Measurements from ENCODE around the gene S100A14. TPM values are rescaled to one million over a fixed set of nuclear protein-coding genes. Genes with fewer than 3 reads are reported as not detected.

The S100A14 gene
- polyA plus RNA-seq, 4 donors = 17.8 to 28.6 (median 20.7) TPM

GRCh38 chr1:153617663-153618062, 1.5 kb upstream of the S100A14 start:
- DNase-seq (ENCODE audit: low read depth in 4 of 4, low spot score in 3 of 4) = no peak

GRCh38 chr1:153616917-153617311, 789 bp upstream of the S100A14 start:
- DNase-seq (ENCODE audit: low read depth in 4 of 4, low spot score in 3 of 4) = no peak

DNA sequence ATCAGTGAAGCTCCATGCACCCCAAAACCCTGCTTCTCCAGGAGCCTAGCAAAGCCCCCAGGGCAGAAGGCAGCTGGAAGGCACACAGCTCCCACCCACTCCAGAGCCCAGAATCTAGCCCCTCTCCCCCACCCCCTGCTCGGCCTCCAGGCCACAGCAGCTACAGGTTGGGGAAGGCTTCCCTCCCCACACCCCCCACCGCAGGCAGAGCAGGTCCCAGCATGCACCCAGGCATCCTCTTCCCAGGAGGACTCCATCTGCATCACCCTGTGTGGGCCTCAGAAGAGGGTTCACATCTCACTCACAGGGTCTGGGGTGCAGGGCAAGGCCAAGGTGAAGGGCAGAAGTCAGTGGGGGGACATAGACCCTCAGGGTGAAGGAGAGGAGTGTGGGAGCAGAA, 719 bp downstream of the S100A14 start:
- no peak for DNase-seq (ENCODE audit: low read depth in 4 of 4, low spot score in 3 of 4)

- DNase-seq (ENCODE audit: low read depth in 4 of 4, low spot score in 3 of 4) = no peak
These were observed 1.2 kb downstream of the S100A14 start for GRCh38 chr1:153614906-153615305.

DNA sequence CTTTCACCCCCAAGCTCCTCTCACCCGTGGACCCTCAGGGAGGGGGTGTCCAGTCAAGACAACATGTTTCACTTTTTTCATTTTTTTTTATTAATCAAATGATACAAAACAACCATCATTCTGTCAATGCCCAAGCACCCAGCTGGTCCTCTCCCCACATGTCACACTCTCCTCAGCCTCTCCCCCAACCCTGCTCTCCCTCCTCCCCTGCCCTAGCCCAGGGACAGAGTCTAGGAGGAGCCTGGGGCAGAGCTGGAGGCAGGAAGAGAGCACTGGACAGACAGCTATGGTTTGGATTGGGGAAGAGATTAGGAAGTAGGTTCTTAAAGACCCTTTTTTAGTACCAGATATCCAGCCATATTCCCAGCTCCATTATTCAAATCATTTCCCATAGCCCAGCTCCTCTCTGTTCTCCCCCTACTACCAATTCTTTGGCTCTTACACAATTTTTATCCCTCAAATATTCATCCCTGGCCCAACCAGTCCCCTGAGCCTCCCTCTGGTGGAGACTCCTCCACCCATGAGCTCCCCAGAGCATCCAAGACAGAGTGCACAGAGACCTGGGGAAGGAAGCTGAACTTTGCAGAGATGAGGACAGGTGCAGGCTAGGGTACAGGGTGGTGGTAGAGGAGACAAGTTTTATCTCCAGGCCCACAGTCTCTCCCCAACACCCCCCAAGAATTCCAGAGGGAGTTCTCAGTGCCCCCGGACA, 1.8 kb downstream of the S100A14 start:
- no peak for DNase-seq (ENCODE audit: low read depth in 4 of 4, low spot score in 3 of 4)

DNA sequence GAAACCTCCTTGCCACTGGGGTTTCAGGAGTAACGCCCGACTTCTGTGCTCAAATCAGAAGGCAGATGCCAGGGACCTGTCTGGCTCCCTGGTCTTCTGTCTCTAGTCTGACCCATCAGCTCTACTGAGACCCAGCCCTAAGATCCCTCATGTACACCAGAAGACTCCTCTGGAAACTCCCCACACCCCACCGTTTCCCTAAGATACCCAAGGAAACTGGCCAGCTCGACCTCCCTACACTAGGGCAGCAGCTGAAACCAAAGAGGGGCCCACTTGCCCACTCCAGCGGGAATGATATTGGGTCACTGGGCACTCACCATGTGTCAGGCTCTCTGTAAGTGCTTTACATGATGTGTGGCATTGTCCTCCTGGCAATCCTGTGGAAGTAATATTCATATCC, 2.7 kb downstream of the S100A14 start:
- DNase-seq (ENCODE audit: low read depth in 4 of 4, low spot score in 3 of 4) = no peak

GRCh38 chr1:153612755-153613331, 3.3 kb downstream of the S100A14 start, which contains the start of gene S100A16:
TSS of gene S100A16 (minus strand) at chr1:153613137. CDS start at chr1:153608151, 4,986 bp downstream.
- no peak for DNase-seq (ENCODE audit: low read depth in 4 of 4, low spot score in 3 of 4)

GRCh38 chr1:153612111-153612754, 3.9 kb downstream of the S100A14 start:
- no peak for DNase-seq (ENCODE audit: low read depth in 4 of 4, low spot score in 3 of 4)

DNA sequence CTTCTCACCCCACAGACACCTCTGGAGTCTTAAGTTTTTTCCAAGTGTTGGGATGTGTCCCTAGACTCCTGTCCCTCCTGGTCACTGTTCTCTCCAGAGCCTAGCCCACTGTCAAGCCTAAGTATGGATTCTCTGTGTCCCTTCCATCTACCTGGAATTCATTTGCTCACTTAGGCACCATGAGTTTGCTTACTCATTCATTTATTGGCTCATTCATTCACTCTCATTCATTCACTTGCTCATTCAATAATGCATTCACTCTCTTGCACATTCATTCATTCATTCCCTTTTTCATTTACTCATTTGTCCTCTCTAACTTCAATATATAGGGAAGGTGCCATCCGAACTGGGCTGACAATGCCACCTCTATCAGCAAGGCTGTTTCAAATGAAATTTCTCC, 4.8 kb downstream of the S100A14 start:
- no peak for DNase-seq (ENCODE audit: low read depth in 4 of 4, low spot score in 3 of 4)

GRCh38 chr1:153610811-153611301, 5.3 kb downstream of the S100A14 start:
- DNase-seq (ENCODE audit: low read depth in 4 of 4, low spot score in 3 of 4) = no peak

DNA sequence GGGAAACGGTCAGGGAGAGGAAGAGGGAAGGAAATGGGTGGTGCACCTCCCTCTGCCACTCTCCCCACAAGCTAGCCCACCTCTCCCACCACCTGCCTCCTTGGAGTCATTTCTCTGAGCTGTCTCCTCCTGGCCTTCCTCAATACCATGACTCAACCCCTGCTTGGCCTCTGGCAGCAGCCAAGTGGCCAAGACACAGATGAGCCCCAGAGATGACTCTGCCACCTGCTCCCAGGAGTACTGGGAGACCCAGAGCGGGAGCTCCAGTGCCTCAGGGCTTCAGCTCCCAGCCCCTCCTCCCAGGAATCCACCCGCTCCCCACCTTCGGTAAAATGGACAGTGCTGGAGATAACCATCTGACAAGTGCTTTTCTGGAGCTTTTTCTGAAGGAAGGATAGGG, 5.8 kb downstream of the S100A14 start:
- DNase-seq (ENCODE audit: low read depth in 4 of 4, low spot score in 3 of 4) = no peak

DNA sequence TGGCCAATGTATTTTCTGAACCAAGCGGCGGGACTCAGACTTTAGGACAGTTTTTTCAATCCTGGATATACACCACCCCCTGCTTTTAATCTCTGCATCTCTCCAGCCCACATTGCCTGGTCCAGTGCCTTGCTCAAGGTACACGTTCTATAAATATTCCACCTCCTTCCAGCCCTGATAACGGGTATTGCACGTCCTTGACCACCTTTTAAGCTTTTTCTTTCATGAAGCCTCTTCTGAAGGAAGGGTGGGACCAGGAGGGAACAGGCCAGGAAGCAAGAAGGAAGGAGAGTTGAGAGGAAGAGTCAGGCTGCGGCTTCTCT, 6.6 kb downstream of the S100A14 start:
- no peak for DNase-seq (ENCODE audit: low read depth in 4 of 4, low spot score in 3 of 4)

DNA sequence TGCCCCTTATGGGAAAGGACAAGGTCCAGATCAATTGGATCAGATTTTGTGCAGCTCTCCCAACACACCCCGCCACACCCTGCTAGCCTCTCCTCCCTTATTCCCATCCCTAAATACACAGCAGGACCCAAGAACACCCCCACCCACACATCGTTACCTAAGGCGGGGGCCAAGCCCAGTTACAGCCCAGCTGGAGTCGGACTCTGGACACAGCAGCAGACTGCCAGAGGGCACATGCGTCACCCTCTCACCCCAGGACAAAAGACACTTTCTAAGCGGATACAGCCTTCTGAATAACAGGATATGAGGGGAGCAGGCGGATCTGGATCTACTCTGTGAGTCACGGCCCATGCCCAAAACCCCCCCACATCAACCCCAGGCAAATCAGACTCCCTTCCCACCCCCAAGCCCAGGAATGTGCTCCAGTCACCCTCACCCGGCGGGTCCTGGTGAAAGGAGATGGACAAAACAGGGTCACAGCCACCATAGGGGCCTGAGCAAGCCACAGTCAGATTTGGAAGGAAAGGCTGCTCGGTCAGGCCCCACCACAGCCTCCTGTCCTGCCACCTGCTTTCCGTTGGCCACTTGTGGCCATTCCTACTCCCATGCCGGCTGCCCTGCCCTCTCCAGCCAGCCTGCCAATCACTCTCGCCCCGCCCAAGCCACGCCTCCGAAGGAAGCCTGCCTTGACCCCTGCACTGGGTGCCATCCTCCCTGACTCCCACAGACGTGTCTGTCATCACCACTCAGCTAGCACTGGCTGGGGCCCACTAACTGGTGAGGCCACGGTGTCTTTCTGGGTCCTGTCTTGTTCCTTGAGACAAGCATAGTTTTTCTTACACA, 7.2 kb downstream of the S100A14 start:
- no peak for DNase-seq (ENCODE audit: low read depth in 4 of 4, low spot score in 3 of 4)

DNA sequence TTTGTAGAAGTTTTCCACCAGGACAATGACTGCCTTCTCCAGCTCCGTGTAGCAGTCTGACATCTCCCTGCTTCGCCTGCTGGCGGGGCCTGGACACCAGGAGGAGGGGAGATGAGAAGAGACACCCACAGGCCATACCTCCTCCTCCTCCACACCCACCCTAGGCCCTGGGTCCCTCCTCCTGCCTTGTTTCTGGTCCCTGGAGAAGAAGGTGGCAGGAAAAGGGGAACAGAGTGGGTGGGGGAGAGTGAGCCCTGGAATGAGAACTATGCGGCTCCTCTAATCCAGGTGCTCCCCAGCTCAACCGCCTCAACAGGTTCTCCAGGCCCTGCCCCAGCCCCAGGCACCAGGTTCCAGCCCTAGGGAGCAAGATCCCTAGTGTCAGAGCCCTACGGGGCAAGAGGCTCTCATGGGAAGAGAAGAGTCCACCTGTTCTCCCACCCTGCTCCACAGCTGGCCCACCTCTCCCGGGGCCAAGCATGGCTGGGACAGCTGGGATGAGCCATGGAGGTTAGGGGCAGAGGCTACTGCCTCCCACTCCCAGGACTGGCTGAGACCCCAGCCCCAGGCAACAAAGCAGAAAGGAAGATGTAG, 7.9 kb downstream of the S100A14 start:
- DNase-seq (ENCODE audit: low read depth in 4 of 4, low spot score in 3 of 4) = no peak

- no peak for DNase-seq (ENCODE audit: low read depth in 4 of 4, low spot score in 3 of 4)
These were observed 8.7 kb downstream of the S100A14 start for GRCh38 chr1:153607381-153607780.

- no peak for DNase-seq (ENCODE audit: low read depth in 4 of 4, low spot score in 3 of 4)
These were observed 9.9 kb downstream of the S100A14 start for GRCh38 chr1:153606194-153606593.

GRCh38 chr1:153602749-153603148, 13.4 kb downstream of the S100A14 start:
- DNase-seq (ENCODE audit: low read depth in 4 of 4, low spot score in 3 of 4) = no peak

- no peak for DNase-seq (ENCODE audit: low read depth in 4 of 4, low spot score in 3 of 4)
These were observed 16.3 kb downstream of the S100A14 start for GRCh38 chr1:153599847-153600246.

- DNase-seq (ENCODE audit: low read depth in 4 of 4, low spot score in 3 of 4) = no peak
These were observed 17.6 kb downstream of the S100A14 start for GRCh38 chr1:153598309-153599172.

- no peak for DNase-seq (ENCODE audit: low read depth in 4 of 4, low spot score in 3 of 4)
These were observed 18.9 kb downstream of the S100A14 start for GRCh38 chr1:153597206-153597605.

Measured in right renal pelvis (tissue), 4 donors.